Measurements from ENCODE around the gene CDK15.
"Not testable (repeated sequence)": the region's sequence is repeated elsewhere in the genome, so short reads cannot be mapped to it uniquely, and the experiment has no call there.

Gene CDK15

DNA sequence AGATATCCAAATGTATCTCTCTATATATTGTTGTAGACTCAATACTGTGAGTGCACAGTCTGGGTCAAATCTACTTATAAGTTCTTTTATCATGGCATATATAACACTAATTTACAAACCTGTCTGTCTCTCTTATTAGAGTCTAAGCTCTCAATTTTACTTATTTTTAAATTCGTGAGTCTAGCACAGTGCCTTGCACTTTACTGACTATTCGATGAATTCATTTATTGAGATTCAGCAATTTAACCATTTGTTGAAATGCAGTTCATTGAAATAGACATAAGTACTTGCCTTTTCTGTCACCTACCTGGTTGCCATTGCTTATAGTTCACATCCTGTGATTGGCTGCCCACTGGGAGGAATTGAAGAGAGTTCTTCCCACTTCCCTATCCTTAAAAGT lies 15.3 kb upstream of the CDK15 start:
- DNase-seq = no peak

DNA sequence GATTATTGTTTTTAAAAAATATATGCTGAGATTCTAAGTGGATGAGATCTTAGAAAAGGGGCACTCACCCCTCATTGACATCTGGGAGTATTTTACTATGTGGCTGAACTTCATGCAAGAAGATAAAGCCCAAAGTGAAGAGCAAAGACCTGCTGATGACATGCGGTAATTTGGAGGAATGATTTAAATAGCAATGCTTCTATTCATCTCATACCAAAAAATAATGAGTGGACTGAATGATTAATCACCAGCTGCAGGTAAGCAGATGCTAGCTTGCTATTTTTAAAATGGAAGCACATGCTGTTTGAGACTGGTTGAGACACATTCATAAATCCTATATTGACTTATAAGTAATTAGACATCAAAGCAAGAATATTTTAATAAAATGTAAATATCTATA lies 12.7 kb upstream of the CDK15 start:
- no peak for DNase-seq

DNA sequence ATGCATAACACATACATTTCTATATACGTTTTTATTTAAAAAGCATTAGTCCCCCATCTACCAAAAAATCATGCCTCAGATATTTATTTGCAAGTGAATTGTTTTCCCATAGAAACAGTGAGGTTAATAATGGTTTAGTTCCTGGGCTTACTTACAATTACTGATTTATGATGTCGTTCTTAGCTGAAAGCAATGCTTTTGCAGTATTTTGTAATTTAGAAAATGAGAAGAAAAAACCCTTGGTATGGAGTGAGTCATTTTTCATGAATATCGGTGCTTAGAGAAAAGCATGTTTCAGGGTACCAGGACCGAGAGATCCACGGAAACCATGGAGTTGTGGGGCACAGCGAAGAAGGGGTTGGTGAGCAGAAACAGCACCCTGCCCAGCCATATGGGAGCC lies 12.0 kb upstream of the CDK15 start:
- DNase-seq = no peak

DNA sequence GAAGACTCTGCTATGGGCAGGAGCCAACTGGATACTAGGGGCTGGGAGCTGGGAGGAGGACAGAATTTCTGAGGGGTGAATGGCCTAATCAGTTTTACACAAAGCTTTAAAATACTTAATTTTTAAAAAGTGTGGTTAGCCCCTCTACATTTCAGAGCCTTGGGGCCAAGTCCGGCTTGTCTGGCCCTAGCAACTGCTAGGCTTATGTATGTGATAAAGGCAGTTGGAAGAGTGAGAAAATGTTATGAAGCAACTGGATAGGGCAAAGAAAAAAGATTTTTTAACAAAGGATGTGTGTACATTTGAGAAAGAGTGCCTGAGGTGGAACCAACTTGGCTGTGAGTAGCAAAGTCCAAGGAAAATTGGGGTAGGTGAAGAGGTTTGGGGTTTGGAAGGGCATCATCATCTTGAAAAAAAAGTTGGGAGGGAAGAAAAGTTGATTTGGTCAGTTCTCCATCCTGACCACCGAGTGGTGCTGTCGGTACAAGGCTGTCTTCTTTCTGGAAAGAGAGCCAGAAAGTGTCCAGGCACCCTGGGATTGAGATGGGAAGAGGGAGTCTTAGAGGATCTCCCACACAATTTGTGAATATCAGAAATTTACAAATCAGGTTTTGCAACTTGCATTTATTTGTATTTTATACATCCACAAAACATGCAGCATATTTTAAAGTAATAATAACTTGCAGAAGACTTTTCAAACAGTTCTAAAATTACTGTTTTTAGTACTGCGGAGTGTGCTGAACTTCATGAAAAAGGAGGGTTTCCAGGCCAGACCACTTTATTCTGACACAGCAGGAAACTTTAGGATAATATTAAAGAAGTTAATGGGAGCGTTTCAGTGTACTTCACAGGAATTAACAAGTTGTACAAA lies 10.5 kb upstream of the CDK15 start:
- peak; percentile 33 to 50 (median 47) for DNase-seq

DNA sequence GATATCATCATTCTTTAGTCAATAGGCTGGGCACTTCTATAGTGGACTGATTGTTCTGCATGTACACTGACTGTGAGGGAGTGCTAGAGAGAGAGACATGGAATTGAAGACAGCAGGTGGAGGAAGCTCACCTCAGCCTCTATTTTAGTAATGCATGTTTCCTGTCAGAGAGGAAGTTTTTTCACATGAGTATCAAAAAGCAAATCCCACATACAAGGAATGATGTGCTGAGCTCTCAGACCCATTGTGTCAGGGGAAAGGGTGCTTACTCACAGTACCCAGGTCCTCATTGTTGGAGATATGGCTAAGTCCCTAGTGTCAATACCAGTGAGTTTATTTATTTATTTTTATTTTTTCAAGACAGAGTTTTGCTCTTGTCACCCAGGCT lies 9.9 kb upstream of the CDK15 start:
- DNase-seq = no peak

DNA sequence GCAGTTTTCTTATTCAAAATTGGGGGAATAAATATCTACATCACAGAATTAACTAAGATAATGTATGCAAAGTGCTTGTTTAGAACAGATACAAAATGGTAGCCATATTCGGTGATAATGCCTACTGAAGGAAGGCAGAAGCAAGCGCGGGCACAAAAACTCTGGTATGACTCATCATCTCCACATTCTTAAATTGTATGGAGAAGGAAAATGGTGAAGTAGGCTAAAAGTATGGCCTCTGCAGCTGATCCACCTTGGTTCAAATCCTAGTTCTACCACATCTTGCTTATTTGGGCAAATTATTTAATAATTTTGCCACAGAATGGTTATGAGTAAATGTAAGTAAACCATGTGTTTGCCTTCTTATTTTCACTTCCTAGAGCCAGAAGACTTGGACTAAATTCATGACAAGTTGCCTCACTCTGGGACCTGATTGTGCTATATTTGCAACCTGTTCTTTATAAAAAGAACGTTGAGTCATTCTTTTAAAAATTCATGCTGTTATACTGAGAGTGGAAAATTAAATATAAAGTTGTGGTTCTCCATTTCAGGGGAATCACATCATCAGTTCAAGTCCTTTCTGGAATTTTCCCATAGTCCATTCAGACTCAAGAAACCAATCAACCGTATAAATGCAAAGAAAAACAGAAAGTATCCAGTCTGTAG lies 9.0 kb upstream of the CDK15 start:
- DNase-seq = peak in 2 of 3 donors; percentile 4 to 22

DNA sequence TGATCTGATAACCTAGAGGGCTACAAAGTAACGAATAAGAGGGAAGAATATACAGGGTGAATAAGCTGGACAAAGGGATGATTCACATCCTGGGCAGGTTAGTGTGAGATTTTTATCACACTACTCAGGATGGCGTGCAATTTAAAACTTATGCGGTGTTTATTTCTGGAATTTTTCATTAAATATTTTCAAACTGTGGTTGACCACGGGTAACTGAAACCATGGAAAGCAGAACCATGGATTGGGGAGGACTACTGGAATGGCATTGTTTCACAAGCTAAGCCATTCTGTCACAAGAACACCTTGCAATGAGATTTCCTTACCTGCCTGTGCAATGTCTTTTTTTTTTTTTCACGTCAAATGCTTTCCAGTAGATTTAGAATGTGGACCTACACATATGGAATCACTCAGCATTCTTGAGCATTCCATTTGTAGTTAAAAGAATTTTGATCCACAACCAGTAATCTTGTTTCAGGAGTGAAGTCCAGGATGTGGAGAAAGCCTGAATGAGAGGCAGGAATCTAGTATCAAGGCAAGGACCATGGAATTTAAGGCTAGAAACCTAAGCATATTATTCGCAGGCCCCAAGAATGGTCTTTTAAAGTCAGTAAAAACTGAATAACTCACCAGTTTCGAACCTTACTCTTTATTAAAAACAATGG lies 8.0 kb upstream of the CDK15 start:
- DNase-seq = no peak

DNA sequence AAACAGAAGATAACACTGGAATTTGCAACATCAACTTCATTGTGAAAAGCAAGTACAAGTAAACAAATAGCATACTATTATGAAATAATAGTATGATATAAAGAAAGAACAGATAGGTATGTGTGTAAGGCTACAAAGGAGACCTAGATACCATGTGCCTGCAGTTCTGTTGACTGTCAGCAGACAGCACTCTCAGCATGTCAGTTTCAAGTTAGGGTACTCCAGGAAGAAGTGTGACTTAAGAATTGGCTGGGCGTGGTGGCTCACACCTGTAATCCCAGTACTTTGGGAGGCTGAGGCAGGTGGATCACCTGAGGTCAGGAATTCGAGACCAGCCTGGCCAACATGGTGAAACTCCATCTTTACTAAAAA lies 7.4 kb upstream of the CDK15 start:
- not testable (repeated sequence) for DNase-seq

DNA sequence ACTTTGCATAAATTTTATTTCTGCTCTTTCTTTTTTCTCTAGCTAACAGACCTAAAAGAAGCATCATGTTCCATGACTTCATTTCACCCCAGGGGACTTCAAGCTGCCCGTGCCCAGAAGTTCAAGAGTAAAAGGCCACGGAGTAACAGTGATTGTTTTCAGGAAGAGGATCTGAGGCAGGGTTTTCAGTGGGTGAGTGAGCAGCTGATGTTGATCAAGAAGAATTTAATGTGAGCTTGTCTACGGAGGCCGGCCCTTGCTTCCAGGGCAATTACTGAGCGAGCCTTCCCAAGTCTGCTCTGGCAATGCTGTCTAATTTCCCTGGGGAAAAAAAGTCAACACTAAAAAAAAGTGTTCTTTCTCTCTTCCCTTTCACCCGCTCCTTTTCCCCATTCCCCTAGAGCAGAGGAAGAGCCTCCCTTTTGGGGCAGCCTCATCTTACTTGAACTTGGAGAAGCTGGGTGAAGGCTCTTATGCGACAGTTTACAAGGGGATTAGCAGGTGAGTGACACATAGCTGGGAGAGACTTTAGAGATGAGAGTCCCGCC lies 1.2 kb downstream of the CDK15 start:
- DNase-seq = no peak

DNA sequence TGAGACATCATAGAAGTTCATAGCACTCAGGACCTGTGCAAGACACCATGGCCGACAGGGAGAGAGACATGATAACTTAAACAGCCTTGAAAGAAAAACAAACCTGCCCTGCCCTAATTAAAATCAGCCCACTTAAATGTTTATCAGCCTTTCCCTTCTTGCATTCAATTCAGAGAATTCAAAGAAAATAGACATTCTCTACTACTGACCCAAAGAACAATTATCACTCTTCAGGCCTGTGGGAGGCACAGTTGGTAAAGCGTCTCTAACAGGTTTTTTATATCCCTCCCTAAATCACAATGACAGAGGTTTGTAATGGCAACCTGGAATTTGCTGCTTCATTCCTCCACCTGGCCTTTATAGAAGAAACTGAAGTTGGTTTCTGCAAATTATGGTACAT lies 1.7 kb downstream of the CDK15 start:
- no peak for DNase-seq

DNA sequence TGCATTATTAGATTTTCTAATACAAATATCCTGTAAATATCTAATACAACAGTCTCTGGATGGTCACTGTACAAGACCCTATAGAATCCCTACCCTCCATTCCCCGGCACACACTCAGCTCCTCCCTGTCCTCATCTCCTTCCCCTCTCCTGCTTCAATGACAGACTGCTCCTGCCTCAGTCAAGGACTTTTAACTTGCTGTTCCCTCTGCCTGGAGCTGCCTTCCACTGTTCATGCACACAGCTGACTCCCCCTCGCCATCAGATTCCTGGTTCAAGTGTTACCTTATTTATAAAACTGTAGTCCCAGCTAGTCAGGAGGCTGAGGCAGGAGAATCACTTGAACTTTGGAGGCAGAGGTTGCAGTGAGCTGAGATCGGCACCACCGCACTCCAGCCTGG lies 3.3 kb downstream of the CDK15 start:
- no peak for DNase-seq

DNA sequence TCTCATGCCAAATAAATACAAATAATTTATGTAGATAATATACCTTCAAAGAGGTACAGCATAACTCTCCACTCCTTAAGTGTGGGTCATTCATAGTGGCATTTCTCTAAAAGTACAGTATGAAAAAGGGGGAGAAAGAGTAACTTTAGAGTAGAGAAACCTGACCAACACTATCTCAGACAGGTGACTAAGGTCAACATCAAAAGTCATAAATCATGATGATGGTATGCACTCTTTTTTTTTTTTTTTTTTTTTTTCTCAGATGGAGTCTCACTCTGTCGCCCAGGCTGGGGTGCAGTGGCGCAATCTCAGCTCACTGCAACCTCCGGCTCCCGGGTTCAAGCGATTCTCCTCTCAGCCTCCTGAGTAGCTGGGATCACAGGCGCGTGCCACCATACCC lies 4.3 kb downstream of the CDK15 start:
- not testable (repeated sequence) for DNase-seq

DNA sequence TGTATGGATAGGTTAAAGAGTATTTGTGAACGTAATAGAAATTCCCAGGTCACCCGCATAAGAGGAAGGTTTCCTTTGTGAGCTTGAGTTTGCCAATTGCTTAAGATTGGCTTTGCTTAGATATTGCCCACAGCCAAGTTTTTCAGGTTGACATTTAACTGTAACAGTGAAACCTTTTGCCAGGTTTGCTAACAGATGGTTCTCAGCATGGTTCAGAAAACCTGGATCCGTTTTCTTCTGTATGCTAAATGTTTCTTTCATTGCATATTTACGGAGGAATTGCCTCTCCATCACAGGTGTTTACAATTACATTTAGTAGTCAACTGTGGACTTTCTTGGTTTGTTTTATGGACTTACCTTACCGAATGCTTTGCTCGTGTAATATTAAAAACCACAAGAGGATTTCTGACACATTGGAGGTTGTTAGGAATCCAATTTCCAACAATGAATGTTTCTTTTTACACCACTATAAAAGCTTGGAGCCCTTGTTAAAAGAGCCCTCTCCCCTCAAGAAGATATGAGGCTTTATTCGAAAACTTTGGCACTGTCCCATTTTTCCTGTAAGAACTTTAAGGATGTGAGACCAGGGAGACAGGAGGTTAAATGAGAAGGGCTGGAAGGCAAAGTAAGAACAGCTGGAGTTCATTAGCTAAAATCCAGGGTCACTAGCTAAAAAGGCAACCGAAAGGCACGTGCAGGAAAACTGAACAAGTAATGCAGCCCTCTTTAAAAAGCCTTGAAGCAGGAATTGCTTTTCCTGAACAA lies 7.8 kb downstream of the CDK15 start:
- no peak for DNase-seq

DNA sequence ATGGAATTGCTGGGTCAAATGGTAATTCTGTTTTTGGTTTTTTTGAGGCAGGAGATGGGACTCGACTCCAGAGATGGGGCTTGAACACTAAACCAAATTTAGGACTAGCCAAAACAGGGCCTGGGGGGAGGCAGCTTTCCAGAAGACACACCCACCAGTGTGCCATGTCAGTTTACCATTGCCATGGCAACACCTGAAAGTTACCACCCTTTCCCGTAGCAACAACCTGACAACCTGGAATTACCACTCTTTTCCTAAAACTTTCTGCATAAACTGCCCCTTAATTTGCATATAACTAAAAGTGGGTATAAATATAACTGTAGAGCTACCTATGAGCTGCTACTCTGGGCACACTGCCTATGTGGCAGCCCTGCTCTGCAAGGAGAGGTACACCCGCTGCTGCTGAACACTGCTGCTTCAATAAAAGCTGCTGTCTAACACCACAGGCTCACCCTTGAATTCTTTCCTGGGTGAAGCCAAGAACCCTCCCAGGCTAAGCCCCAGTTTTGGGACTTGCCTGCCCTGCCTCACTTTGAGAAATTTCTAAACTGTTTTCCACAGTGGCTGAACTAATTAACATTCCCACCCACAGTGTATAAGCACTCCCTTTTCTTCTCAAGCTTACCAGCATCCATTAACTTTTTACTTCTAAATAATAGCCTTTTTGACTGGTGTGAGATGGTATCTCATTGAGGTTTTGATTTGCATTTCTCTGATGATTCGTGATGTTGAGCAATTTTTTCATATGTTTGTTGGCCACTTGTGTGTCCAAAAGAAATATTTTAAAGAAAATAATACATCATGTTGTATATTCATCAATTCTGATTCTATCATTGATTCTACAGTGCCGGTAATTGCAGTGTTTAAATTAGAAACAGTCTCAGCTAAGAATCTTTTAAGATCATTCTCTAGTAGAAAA lies 10.6 kb downstream of the CDK15 start:
- DNase-seq = no peak

DNA sequence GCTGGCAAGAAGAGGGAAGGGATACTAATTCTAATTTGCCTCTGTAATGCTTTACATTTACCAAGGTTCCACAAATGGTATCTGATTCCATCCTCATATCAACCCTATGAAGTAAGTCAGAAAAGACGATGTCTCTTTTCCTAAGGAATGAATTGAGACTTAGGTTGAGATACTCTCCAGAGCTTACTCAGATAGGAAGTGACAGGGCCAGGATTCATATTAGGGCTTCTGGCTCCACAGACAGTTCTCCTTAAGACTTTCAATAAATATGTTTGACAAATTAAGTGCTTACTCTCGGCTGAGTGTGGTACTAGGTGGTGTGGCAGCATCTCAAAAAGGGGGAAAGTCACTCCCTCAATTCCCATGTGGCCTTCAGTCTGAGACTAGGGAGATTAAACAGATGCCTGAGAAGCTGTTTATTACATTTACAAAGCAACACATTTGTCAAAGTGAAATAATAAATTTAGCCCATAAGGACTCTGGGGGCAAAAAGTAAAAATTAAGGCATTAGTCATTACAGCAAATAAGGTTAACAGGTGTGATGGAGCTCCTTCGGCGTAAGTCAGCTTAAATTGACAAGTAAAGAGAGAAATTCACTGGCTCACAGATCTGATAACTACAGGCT lies 14.2 kb downstream of the CDK15 start:
- no peak for DNase-seq

DNA sequence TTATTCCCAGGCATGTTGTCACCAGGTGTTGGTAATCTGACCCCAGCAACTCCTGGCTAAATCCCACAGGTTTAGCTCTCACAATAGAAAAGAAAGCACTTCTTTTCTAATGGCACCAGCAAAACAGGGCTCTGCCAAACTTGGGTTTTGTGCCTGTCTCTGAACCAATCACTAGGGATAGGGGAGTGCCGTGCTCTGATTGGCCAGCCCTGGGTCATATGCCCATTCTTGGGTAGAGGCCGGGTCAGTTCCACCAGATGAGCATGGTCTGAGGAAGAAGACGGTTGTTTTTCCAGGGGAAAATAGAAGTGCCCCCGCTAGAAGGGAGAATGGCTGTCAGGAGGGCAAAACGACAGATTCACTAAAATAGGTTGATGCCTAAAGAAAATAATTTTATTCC lies 14.7 kb downstream of the CDK15 start:
- DNase-seq = no peak

DNA sequence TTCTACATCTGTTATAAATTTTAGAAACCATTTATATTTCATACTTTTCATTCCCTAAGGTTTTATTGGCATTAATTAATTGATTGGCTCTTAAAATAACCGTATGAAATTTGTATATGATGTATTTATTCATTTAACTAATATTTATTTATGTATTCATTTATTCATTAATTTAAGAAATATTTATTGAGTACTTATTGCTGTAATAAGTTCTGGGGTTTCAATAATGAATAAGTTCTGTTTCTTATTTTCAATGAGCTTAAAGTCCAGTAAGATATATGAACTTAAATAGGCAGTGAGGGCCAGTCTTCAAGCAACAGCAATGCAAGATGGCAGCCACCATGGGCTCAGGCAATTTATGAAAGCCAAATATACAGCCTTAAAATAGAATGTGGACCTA lies 17.9 kb downstream of the CDK15 start:
- DNase-seq = no peak

DNA sequence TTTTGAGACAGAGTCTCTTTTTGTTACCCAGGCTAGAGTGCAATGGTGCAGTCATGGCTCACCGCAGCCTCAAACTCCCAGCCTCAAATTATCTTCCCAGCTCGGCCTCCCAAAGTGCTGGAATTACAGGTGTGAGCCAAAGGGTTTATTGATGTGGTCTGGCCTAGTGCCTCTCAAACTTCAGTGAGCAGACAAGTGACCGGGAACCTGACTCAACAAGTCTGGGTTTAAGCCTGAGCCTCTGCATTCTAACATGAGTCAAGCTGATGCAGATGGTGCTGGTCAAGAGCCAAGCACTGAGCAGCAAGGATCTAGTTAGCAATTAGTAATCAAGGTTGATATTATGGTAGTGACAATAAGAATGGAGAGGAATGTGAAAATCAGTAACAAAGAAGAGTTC lies 21.3 kb downstream of the CDK15 start:
- DNase-seq = no peak

DNA sequence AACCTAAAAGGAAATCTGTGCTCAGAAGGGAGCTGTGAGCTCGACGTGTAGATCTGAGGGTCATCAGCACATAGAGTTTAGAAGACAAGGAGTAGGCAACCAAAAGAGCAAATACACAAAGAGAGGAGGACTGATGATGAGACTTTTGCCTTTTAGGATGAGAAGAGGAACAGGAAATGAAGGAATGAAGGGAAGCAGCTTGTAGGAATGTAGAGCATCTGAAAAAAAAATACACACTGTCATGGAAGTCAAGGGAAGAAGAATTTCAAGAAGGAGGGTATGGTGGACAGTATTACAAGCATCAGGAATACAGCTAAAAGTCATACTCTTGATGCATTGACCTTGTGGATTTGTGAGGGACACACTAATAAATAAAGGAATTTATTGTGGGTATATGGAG lies 21.9 kb downstream of the CDK15 start:
- DNase-seq = no peak

DNA sequence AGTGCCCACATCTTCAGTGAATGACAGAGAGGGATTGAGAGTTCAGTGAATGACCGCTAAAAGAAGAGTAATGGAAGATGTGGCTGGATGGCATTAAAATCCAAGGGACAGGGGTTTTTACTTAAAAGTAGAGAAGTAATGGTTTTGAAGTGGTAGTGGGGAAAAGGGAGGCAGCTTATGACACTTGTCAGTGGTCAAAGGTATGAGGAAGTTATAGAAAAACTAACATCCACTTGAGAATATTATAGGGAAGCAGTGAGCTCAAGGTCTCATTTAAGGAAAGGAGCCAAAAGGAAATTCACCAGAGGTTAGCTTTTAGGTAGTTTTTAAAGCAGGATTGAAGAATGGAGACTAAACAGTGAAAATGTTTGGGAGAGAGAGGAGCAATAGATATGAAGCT lies 24.3 kb downstream of the CDK15 start:
- DNase-seq = no peak

DNA sequence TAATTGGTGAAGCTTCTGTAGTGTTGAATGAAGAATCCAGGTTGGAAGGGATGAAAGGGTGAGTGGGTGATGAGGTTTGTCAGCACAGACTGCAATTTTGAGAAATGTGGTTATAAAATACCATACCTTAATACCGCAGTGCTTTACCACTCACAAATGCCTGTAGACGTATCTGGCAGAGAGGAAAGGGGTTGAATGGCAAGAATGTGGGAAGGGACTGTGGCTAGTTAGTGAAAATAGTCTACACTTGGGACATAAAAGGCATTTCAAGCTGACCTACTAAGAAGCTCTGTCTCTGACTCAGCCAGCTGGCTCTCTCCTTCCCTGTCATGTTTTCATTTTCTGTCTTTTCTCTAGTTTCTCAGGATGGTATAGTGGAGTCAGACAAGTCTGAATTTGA lies 25.1 kb downstream of the CDK15 start:
- DNase-seq = no peak
